HT-29 (cell line): Measurements from ENCODE around the gene NCCRP1. TPM values are rescaled to one million over a fixed set of nuclear protein-coding genes. Genes with fewer than 3 reads are reported as not detected.
A peak's percentile ranks its signal among the peaks of the same experiment; 100 is the strongest.
"Not testable (repeated sequence)": the region's sequence is repeated elsewhere in the genome, so short reads cannot be mapped to it uniquely, and the experiment has no call there.

ENCODE experiments used
- DNase-seq: peaks from one replicate; pipeline ENCODE4 v3.0.0-alpha.2; 2015; ENCODE audit warnings: low spot score
- total RNA-seq: library from RNA; depleted of rRNA; stranded (reverse); fragments of >200 nt; shearing (Covaris generic); gene quantifications from 2 replicates; pipeline ENCODE4 v1.2.3, GENCODE V29; 2014

Gene NCCRP1
- total RNA-seq, 1 experiment from 2014 or later, result not detected

DNA sequence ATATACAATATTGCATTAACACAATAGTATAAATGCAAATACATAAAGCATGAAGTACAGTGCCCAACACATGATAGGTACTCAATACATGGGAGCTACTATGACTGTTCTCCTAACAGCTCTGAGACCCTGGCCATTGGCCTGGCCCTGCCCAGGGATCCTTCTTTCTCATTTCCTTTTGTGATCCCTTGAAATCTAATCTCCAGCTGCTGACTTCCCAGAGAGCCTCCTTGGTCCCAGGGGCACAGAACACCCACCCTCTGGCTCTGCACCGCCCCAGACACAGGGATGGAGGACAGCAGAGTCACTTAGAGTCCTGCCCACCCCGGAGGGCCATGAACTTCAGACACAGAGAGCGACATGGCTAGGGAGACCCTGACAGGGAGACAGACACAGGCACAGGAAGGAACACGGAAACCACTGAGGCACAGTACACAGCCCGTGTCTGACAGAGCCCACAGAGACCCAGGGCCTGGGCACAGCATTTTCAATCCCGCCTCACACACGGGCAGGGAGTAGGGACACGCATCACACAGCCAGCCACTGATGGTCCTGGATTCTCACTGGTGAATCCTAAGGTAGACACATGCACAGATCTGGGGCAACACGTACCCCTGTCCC, 11.5 kb downstream of the NCCRP1 start:
- DNase-seq, result no peak

DNA sequence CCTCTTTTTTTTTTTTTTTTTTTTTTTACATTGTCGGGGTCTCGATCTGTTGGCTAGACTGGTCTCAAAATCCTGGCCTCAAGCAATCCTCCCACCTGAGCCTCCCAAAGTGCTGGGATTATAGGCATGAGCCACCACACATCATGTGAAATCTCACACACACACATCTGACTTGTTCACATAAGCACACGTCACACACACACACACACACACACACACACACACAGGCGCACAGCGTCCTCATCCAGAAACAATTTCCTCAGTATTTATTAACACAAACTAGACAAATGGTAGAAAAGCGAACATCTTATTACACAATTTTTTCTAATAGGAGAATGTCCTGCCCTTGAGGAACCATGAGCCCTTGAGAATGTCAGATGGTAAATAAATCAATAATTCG, 12.4 kb downstream of the NCCRP1 start:
- DNase-seq, result no peak

DNA sequence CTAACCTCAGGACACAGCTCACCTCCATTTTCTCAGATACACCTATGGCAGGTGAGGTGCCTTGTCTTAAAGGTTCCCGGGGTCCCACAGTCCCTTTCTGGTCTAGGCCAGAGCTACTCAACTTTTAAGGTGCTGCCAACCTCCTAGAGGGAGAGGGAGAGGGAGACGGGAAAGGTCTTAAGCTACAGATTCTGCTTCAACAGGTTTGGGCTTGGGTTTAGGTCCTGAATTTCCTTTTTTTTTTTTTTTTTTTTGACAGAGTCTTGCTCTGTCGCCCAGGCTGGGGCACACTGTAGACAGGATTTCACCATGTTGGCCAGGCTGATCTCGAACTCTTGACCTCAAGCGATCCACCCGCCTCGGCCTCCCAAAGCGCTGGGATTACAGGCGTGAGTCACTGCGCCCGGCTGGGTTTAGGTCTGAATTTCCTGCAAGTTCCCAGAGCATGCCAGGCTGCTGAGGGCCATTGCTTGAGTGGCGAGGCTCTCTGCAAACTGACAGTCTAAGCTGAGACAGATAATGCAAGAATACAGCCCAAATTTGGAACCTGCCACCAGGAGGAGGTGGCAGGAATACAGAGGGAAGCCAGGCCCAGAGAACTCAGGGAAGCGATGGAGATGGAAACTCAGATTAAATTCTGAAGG, 15.1 kb downstream of the NCCRP1 start:
- DNase-seq, result no peak

DNA sequence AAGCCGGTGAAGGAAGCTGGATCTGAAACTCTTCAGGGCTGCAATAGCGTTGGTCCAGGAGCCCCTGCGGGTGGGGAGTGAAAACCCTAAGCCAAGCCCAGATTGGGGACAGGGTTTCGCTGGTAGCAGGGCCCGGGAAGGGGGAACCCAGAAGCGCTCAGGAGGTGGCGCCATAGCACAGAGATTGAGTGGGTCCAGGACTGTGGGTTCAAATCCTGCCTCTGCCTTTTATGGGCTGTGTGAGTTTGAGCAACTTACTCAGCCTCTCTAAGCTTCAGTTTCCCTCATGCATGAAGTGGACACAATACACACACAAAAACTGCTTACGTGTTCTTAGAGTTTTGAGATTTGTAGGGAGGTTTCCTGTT, 15.6 kb downstream of the NCCRP1 start:
- DNase-seq, result peak; percentile 61

DNA sequence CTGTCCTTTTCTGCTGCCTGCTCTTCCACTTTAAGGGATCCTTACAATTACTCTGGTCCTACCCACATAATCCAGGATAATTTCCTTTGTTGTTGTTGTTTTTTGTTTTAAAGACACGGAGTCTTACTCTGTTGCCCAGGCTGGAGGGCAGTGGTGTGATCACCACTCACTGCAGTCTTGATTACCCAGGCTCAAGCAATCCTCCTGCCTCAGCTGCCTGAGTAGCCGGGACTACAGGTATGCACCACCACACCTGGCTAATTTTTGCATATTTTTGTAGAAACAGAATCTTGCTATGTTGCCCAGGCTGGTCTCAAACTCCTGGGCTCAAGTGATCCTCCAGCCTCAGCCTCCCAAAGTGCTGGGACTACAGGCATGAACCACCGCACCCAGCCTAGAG, 18.6 kb downstream of the NCCRP1 start:
- DNase-seq, result not testable (repeated sequence)

DNA sequence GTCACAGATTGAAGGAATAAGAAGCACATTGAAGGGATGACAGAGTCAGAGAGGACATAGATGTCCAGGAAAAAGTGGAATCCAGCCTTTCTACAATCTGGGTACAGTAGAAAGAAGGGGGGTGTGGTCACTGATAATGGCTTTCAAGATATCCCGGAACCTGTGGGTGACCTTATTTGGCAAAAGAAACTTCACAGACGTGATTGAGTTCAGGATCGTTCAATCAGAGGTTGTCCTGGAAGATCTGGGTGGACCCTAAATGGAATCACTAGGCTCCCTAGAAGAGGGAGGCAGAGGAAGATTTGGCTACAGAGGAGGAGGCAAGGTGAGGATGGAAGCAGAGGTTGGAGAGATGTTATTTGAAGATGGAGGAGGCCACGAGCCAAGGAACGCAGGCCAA, 20.3 kb downstream of the NCCRP1 start:
- DNase-seq, result no peak

DNA sequence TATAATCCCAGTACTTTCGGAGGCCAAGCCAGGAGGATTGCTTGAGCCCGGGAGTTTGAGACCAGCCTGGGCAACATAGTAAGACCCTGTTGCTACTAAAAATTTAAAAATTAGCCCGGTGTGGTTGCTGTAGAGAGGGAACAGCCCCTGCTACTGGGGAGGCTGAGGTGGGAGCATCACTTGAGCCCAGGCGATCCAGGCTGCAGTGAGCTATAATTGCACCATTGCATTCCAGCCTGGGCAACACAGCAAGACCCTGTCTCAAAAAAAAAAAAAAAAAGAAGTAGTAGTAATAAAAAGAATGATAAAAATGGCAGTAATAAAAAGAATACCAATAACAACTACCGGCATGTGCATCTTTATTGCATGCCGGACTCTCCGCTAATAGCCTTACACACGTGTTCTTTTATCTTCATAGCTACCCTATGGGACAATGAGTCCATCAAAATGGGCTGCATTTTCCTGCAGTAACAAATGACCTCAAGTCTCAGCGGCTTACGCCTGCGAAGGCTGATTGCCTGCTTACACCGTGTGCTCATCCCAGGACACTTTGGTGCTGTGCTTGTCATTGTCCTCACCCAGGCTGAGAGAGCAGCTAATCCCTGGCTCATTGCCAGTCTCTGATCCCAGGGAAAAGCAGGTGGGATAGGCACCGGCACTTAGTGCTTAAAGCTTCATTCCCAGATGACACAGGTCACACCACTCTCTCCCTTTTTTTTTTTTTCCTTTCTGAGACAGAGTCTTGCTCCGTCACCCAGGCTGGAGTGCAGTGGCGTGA, 21.7 kb downstream of the NCCRP1 start:
- DNase-seq, result no peak

DNA sequence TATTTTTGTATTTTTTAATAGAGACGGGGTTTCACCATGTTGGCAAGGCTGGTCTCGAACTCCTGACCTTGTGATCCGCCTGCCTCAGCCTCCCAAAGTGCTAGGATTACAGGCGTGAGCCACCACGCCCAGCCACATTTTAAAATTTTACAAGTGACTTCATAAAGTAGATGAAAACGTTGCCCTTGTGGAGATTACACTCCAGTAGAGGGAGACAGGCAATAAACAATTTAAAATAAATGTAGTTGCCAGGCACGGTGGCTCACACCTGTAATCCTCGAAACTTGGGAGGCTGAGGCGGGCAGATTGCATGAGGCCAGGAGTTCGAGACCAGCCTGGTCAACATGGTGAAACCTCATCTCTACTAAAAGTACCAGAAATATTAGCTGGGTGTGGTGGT, 22.3 kb downstream of the NCCRP1 start:
- not testable (repeated sequence) for DNase-seq

DNA sequence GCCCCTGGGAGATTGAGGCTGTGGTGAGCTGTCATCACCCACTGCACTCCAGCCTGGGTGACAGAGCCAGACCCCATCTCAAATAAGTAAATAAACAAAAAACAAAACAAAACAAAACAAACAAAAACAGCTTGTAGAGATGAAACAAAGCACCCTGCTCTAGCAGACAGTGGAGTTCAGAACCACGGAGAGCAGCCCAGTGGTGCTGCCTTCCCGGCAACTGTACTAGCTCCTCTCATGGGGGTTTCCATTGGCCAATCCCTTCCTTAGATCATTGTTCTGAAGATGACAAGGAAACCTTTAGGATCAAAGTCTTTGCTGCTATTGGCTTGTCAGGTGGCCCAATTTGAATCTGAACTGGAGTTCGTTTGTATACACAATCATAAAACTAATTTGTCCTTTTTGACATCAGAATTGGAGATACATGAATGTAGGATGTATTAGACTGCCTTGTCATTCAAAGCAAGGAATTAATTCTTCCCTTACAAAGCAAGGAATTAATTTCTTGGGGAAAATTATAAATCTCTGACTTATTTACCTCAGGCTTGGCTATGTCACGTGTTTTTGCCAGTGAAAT, 27.0 kb downstream of the NCCRP1 start:
- DNase-seq, result peak; percentile 52

DNA sequence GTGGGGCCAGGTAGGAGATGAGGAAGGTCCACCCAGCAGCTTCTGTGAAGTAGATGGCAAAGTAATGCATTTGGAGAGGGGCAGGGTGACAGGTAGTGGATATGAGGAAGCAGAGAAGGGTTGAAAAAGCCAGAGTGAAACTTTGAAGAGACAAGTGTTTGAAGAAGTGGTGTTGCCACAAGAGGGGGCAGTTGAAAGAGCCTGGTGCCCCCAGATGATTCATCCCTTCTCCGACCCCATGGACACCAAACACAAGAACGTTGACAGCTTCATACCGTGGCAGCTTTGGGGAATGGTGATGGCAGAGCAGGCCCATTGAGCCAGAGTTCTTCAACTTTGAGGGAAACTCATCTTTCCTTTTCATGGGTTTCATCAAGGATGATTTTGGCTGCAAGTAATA, 28.1 kb downstream of the NCCRP1 start:
- DNase-seq, result no peak

DNA sequence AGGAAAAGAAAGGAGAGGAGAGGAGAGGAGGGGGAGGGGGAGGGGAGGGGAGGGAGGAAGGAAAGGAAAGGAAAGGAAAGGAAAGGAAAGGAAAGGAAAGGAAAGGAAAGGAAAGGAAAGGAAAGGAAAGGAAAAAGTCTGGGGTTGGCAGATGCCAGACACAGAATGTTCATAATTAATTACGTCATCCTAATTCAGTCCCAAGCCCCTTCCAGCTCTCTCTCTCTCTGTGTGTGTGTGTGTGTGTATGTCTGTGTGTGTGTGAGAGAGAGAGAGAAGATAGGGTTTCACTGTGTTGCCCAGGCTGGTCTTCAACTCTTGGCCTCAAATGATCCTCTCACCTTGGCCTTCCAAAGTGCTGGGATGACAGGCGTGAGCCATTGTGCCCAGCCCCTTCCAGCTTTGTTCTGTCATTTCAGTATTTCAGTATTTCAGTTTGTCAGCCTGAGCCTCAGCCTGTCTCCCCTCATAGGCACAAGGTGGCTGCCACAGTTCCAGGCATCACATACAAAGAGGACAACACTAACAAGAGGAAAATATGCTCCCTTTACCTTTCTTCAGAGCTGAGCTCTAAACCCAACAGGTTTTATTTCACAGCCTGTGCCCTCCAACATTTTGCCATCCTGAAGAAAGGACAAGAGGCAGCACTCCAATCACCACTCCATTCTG, 33.5 kb downstream of the NCCRP1 start:
- DNase-seq, result no peak

DNA sequence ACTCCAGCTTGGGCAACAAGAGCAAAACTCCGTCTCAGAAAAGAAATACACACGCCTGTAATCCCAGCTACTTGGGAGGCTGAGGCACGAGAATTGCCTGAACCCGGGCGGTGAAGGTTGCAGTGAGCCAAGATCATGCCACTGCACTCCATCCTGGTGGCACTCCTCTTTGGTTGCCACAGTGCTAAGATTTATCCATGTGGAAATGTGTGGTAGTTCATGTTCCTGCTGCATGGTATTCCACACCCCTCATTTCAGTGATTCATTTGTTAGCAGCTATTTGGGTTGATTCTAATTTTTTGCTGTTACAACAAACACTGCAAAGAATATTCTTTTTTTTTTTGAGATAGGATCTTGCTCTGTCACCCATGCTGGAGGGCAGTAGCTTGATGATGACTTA, 35.9 kb downstream of the NCCRP1 start:
- DNase-seq, result no peak

DNA sequence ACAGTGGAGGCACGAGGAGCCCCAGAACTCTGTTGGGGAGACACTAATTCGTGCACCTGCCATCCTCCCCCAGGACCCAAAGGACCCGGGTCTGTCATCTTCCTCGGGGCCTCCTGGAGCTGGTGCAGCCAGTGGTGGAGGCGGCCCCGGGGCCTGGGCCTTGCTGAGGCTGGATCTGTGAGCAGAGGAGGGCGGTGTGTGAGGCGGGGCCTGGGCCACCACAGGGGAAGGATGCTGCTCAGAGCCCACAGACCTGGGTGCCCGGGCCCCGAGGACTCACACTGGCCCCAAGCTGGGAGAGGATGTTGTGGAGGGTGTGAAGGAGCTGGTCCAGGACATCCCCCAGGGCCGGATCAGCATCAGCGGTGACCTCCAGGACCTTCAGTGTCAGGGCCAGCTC, 39.8 kb downstream of the NCCRP1 start:
- DNase-seq, result no peak

DNA sequence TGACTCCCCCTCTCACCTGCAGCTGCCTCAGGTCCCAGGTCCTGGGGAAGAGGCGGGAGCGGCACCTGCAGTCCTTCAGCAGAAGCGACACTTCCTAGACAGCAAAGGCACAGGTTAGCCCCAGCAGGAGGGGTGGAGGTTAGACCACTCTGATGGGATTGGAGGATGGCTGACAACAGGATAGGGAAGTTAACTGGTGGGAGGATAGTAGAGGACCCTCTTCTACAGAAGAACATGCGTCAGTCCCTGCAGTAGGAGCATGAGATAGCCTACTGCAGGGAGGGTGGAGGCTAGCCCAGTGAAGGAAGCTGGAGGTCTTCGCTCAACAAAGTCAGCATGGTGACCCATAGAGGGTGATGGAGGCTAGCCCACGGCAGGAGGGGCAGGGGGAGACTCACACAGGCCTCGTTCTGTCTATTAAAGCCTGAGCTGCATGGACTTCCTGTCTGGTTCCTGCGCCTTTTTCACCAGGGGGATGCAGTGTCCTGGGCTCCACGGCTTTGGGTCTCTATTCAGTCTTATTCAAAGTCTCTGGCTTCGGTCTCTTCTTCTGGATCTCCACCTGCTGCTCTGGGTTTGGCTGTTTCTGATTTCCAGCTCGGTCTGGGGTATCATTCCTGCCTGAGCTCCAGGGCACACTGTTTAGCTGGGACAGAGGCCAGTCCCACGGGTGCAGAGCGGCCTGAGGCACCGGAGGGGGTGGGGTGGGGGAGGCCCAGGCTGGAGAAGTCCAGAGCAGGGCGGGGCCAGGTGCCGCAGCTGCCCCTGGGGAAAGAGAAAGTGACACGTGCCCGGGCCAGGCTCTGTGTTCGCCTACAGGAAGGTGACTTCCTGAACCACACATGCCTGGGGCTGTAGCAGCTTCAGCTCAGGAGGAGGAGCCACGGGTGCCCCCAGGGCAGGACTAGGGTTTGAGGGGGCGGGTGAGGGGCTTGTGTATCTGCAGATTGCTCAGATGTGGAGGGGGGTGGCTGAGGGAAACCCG, 40.7 kb downstream of the NCCRP1 start:
- peak; percentile 58 for DNase-seq

DNA sequence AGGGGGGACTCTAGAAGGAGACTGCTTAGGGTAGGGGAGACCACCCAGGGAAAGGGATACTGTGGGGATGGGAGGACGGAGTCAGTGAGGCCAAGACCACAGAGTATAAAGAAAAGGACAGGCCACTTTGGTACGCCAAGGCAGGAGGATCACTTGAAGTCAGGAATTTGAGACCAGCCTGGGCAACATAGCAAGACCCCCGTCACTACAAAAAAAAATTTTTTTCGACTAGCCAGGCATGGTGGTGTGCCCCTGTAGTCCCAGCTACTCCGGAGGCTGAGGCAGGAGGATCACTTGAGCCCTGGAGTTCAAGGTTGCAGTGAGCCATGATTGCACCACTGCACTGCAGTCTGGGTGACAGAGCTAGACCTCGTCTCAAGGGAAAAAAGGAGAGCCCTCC, 41.4 kb downstream of the NCCRP1 start:
- DNase-seq, result no peak

DNA sequence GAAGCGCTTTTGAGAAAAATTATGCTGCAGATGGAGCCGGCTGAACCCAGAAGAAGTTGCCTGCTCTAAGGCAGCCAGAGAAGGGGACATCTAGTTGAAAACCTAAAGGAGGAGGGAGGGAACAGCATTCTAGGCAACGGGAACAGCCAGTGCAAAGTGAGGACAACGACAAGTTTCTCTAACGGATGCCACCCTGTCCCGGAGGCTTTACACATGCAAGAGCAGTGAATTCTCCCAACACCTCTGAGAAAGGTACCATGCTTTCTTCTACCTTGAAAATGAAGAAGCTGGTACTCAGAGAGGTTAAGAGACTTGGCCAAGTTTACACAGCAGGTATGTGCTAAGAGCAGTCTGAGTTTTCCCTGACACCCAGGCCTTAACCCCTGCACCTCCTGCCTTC, 42.2 kb downstream of the NCCRP1 start:
- no peak for DNase-seq

DNA sequence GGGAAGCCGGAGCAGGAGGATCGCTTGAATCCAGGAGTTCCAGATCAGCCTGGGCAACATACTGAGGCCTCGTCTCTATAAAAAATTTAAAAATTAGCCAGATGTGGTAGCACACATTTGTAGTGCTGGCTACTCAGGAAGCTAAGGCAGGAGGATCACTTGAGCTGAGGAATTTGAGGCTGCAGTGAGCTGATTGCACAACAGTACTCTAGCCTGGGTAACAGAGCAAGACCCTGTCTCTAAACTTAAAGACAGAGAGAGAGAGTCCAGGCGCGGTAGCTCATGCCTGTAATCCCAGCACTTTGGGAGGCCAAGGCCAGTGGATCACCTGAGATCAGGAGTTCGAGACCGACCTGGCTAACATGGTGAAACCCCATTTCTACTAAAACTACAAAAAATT, 43.7 kb downstream of the NCCRP1 start:
- DNase-seq, result no peak

DNA sequence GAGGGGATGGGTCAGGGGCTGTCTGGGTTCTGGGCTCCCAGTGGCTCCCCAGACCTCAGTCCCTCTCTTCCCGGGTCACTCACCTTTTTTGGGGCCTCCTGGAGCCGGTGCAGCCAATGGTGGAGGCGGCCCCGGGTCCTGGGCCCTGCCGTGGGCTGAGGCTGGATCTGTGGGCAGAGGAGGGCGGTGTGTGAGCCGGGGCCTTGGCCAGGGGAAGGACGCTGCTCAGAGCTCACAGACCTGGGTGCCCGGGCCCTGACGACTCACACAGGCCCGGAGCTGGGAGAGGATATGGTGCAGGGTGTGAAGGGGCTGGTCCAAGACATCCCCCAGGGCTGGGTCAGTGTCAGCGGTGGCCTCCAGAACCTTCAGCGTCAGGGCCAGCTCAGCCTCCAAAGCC, 47.0 kb downstream of the NCCRP1 start:
- DNase-seq, result not testable (repeated sequence)

DNA sequence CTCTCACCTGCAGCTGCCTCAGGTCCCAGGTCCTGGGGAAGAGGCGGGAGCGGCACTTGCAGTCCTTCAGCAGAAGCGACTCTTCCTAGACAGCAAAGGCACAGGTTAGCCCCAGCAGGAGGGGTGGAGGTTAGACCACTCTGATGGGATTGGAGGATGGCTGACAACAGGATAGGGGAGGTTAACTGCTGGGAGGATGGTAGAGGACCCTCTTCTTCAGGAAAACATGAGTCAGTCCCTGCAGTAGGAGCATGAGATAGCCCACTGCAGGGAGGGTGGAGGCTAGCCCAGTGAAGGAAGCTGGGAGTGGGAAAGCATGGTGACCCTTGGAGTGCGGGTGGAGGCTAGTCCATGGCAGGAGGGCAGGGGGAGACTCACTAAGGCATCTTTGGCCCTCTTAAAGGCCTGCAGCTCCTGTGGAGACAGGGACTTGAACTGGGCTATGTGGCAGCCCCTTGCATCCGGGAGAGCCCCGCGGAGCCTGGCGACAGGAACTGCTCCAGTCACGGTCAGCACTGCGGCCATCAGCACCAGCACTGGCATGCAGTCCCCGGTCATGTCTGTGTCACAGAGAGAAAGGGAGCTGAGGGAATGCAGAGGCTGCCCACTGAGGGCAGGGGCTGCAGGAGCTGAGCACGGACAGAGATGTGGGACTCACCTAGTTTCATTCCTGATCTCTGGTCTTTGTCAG, 47.8 kb downstream of the NCCRP1 start, which contains the start of gene IFNL3:
IFNL3 (minus strand) TSS at position 597 of the 691 bp plus-strand sequence; CDS start at position 558, 39 bp downstream.
- not testable (repeated sequence) for DNase-seq

DNA sequence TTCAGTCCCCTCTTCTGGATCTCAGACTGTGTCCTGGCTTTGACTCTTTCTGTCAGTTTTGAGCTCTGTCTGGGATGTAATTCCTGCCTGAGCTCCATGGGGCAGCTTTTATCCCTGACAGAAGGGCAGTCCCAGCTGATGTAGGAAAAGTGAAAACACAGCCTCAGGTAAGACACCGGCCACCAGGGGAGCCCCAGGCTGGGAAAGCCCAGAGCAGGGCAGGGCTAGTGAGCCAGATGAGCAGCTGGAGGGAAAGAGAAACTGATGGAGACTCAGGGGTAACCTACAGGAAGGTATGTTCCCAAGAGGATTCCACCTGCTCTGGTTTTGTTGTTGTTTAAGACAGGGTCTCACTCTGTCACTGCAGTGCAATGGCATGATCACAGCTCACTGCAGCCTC, 48.4 kb downstream of the NCCRP1 start:
- DNase-seq, result not testable (repeated sequence)
